SK-N-SH treated with all-trans-retinoic acid at 6 μM for 48 hours (cell line): ENCODE data around the gene HMGCS2.

Source experiments
- BACH2 ChIP-seq: fragments of 250-450 bp; sonication (Bioruptor Pico); IDR thresholded peaks from 2 replicates; pipeline ENCODE4 v1.9.0; 2021; ENCODE audit warnings: mild to moderate bottlenecking, borderline replicate concordance
- CSDC2 ChIP-seq: fragments of 250-450 bp; sonication (Bioruptor Pico); IDR thresholded peaks from 2 replicates; pipeline ENCODE4 v1.5.0; 2020; ENCODE audit warnings: mild to moderate bottlenecking, moderate library complexity
- ISL1 ChIP-seq: fragments of 250-450 bp; sonication (Bioruptor Pico); IDR thresholded peaks from 2 replicates; pipeline ENCODE4 v2.1.2; 2022; ENCODE audit warnings: mild to moderate bottlenecking, moderate library complexity
- RARB ChIP-seq: fragments of 250-450 bp; sonication (Bioruptor Pico); IDR thresholded peaks from 2 replicates; pipeline ENCODE4 v1.8.0; 2021; ENCODE audit warnings: mild to moderate bottlenecking, moderate library complexity
- ZC3H10 ChIP-seq: fragments of 250-450 bp; sonication (Bioruptor Pico); IDR thresholded peaks from 2 replicates; pipeline ENCODE4 v1.5.1; 2021; ENCODE audit warnings: mild to moderate bottlenecking, moderate library complexity

GRCh38 chr1:119733754-119734153, 35.0 kb downstream of the HMGCS2 start:
- no peak for TF ChIP-seq RARB (CRISPR knock-in tag)
- no peak for TF ChIP-seq ISL1
- no peak for TF ChIP-seq CSDC2 (CRISPR knock-in tag)
- TF ChIP-seq BACH2 (CRISPR knock-in tag) = no peak
- no peak for TF ChIP-seq ZC3H10 (CRISPR knock-in tag)
